IPS DF 6.9 (cell line): ENCODE data around the gene PHLDB1.

Experiments used
- DNase-seq: peaks from one replicate; pipeline ENCODE4 v3.0.0-alpha.2; 2013; ENCODE audit warnings: low read depth, low spot score
- H3K27ac ChIP-seq: one replicate; pipeline ENCODE4 v1.5.1; 2013; ENCODE audit warnings: low read length, control low read depth
- H3K27me3 ChIP-seq: 2 replicates; pipeline ENCODE4 v1.6.1; 2013; ENCODE audit warnings: mild to moderate bottlenecking, low read length; ENCODE audit not compliant: control insufficient read depth, insufficient read depth
- H3K36me3 ChIP-seq: 2 replicates; pipeline ENCODE4 v1.6.1; 2013; ENCODE audit warnings: low read length; ENCODE audit not compliant: control insufficient read depth, insufficient read depth
- H3K4me1 ChIP-seq: 2 replicates; pipeline ENCODE4 v1.6.1; 2013; ENCODE audit warnings: low read length; ENCODE audit not compliant: control insufficient read depth, insufficient read depth
- H3K4me3 ChIP-seq: 2 replicates; pipeline ENCODE4 v1.5.1; 2013; ENCODE audit warnings: mild to moderate bottlenecking, low read length
- H3K9me3 ChIP-seq: 2 replicates; pipeline ENCODE4 v1.6.1; 2013; ENCODE audit warnings: low read length, inconsistent platforms; ENCODE audit not compliant: control insufficient read depth, insufficient read depth
- whole genome bisulfite sequencing: extraction: QIAGEN DNeasy Blood & Tissue Kit; methylation state at CpG from one replicate; pipeline ENCODE4 v1.1.7; 2013; ENCODE audit warnings: mixed read lengths, missing lambda C conversion rate; ENCODE audit not compliant: insufficient read length, insufficient coverage; 5-methylcytosine and 5-hydroxymethylcytosine counted together

Gene PHLDB1

GRCh38 chr11:118622376-118623268 is 15.2 kb downstream of the PHLDB1 start:
- no CpG with 5 or more reads among the region's 9 CpGs for WGBS
- no peak overlapping the region for H3K27ac ChIP-seq
- H3K27me3 ChIP-seq: no peaks in the 10 kb centered on the region
- H3K36me3 ChIP-seq: no peaks in the 10 kb centered on the region; the same call in 1 of the 2 replicates
- H3K4me1 ChIP-seq: peaks cover 6% of the 10 kb centered on the region; the same call in 1 of the 2 replicates
- H3K4me3 ChIP-seq: no peak overlapping the region; the same call in 1 of the 2 replicates
- no peaks in the 10 kb centered on the region for H3K9me3 ChIP-seq
- no peak for DNase-seq

DNA sequence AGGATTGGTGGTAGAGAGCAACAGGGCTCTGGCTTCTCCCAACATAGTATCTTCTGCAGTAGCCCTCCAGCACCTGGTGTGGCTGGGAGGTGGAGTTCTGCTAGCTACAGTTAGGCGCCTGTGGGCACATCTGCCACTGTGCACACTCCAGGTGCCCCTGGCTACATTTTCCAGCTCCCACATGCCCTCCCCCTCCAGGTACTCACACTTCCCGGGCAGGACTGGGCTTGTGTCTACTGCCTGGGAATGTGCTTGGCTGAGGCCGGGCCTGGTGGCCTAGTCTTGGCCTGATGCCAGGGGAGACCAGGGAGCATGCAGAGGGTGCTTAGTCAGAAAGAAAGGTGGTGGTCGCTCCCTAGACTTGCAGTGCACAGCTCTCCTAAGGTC is 15.8 kb downstream of the PHLDB1 start:
- Histone ChIP-seq H3K4me1 (peaks cover 6% of the 10 kb centered on the region; the same call in 1 of the 2 replicates), H3K4me3 (no peak overlapping the region), H3K36me3 (peaks cover 3% of the 10 kb centered on the region; the same call in 1 of the 2 replicates), H3K27ac (no peak overlapping the region), H3K9me3 (no peaks in the 10 kb centered on the region), H3K27me3 (no peaks in the 10 kb centered on the region)
- no CpG with 5 or more reads among the region's 4 CpGs for WGBS
- DNase-seq: no peak

GRCh38 chr11:118625036-118625690 is 17.7 kb downstream of the PHLDB1 start:
- no peak overlapping the region for H3K4me3 ChIP-seq
- H3K27ac ChIP-seq: no peak overlapping the region
- WGBS: no CpG with 5 or more reads among the region's 6 CpGs
- H3K4me1 ChIP-seq: peaks cover 6% of the 10 kb centered on the region; the same call in 1 of the 2 replicates
- no peak for DNase-seq
- no peaks in the 10 kb centered on the region for H3K27me3 ChIP-seq
- H3K9me3 ChIP-seq: no peaks in the 10 kb centered on the region
- H3K36me3 ChIP-seq: peaks cover 10% of the 10 kb centered on the region; the same call in 1 of the 2 replicates

GRCh38 chr11:118625976-118626375 is 18.6 kb downstream of the PHLDB1 start:
- no peak overlapping the region for H3K4me3 ChIP-seq
- no peak for DNase-seq

GRCh38 chr11:118627566-118627965 is 20.2 kb downstream of the PHLDB1 start:
- no peak overlapping the region for H3K4me3 ChIP-seq
- no peaks in the 10 kb centered on the region for H3K4me1 ChIP-seq
- H3K9me3 ChIP-seq: no peaks in the 10 kb centered on the region
- WGBS: no CpG with 5 or more reads among the region's 10 CpGs
- no peaks in the 10 kb centered on the region for H3K27me3 ChIP-seq
- peaks cover 16% of the 10 kb centered on the region; the same call in 1 of the 2 replicates for H3K36me3 ChIP-seq
- no peak overlapping the region for H3K27ac ChIP-seq
- no peak for DNase-seq

More at GRCh38 chr11:118625976-118626375, 18.6 kb downstream of the PHLDB1 start:
- H3K4me1 ChIP-seq: peaks cover 3% of the 10 kb centered on the region; the same call in 1 of the 2 replicates
- no peak overlapping the region for H3K27ac ChIP-seq
- H3K36me3 ChIP-seq: peaks cover 10% of the 10 kb centered on the region; the same call in 1 of the 2 replicates
- H3K27me3 ChIP-seq: no peaks in the 10 kb centered on the region
- no CpG with 5 or more reads among the region's 2 CpGs for WGBS
- no peaks in the 10 kb centered on the region for H3K9me3 ChIP-seq

- no CpG with 5 or more reads among the region's 20 CpGs for WGBS
- Histone ChIP-seq H3K4me1 (no peaks in the 10 kb centered on the region), H3K27ac (no peak overlapping the region), H3K36me3 (peaks cover 16% of the 10 kb centered on the region; the same call in 1 of the 2 replicates), H3K27me3 (no peaks in the 10 kb centered on the region), H3K4me3 (no peak overlapping the region), H3K9me3 (no peaks in the 10 kb centered on the region)
- DNase-seq: no peak
Observed at GRCh38 chr11:118628031-118628430, 20.6 kb downstream of the PHLDB1 start.

GRCh38 chr11:118628432-118628831 is 21.0 kb downstream of the PHLDB1 start:
- H3K9me3 ChIP-seq: no peaks in the 10 kb centered on the region
- no peak for DNase-seq
- H3K4me1 ChIP-seq: no peaks in the 10 kb centered on the region
- H3K27me3 ChIP-seq: no peaks in the 10 kb centered on the region
- peaks cover 16% of the 10 kb centered on the region; the same call in 1 of the 2 replicates for H3K36me3 ChIP-seq
- H3K4me3 ChIP-seq: no peak overlapping the region
- no peak overlapping the region for H3K27ac ChIP-seq
- WGBS: no CpG with 5 or more reads among the region's 13 CpGs

DNA sequence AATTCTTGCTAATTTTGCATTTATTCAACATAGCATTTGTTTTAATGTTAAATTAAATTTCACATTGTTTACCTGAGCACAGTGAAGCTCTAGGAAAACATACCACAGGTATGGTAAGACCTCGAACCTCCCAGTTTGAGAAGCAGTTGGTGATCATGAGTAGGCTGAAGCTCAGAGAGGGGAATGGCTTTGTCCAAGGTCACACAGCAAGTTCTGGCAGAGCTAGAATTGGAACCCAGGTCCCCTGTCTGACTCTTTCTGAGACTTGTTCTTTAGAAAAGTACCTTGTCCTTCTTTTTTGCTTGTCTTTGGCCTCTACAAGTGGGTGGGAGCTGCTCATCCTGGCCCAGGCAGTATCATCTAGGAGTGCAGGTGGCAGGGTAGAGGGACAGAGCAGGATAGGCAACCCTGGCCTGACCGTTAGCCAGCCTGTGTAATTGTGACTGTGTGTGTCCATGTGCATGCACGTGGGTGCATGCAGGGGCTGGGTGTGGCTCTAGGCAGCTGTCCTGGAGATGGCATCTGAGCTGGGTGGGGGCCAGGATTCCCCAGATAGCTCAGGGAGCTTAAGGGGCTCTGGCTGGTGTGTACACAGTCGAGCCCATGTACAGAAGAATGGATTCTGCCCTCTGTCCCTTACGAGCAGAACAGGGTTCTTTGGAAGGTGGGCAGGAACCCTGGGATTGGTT is 21.6 kb downstream of the PHLDB1 start:
- H3K9me3 ChIP-seq: no peaks in the 10 kb centered on the region
- no peaks in the 10 kb centered on the region for H3K27me3 ChIP-seq
- WGBS: no CpG with 5 or more reads among the region's 5 CpGs
- peaks cover 3% of the 10 kb centered on the region; the same call in 1 of the 2 replicates for H3K4me1 ChIP-seq
- DNase-seq: no peak
- no peak overlapping the region for H3K4me3 ChIP-seq
- H3K36me3 ChIP-seq: peaks cover 16% of the 10 kb centered on the region; the same call in 1 of the 2 replicates
- no peak overlapping the region for H3K27ac ChIP-seq

DNA sequence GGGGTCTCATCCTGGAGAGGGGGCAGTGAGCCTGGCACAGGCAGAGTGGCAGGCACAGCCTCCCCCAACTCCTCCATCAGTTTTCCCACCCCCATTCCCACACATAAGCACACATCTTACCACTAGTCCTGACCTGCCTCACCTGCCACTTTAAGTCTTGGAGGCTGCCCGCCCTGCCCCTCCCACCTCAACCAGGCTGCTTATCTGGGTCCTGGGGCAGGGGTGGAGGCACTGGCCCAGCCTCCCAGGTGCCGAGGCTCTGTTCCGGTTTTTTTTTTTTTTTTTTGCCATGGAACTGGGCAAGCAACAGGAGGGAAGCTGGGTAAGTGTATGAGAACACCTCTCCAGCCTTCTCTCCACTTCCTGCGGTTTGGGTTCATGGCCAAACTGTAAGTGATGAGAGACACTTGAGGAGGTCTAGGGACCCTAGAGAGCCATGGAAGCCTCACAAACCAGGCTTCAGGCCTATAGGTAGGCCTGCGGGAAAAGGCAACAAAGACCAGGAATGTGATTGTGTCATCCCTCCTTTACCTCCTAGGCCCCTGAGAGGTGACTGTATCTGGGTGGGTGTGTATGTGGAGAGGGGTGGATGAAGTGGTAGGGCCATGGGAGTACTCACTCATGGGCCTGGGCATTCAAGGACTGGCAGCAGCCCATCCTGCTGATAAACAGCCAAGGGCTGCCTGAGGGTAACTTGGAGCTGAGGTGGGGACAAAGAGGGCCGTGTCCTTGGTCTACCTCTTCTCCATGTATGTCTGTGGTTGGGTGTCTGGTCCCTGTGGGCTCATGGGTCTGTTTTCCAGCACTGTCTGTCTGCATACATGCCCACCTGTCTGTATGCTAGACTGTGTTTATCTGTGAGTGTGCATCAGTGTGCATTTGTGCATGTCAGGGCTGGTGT is 22.6 kb downstream of the PHLDB1 start:
- Histone ChIP-seq H3K27me3 (no peaks in the 10 kb centered on the region), H3K4me1 (peaks cover 6% of the 10 kb centered on the region; the same call in 1 of the 2 replicates), H3K9me3 (no peaks in the 10 kb centered on the region), H3K27ac (no peak overlapping the region), H3K4me3 (no peak overlapping the region), H3K36me3 (peaks cover 16% of the 10 kb centered on the region; the same call in 1 of the 2 replicates)
- no peak for DNase-seq
- WGBS: no CpG with 5 or more reads among the region's 6 CpGs
